Panc1 (cell line): ENCODE measurements around the gene ARL11. TPM values are rescaled to one million over a fixed set of nuclear protein-coding genes. Genes with fewer than 3 reads are reported as not detected.

ENCODE experiments used
- ATAC-seq: fragments of 200-7000 bp; cut with Tn5 transposase; 2 replicates; pipeline ENCODE4 v1.9.1; 2020; ENCODE audit warnings: mild to moderate bottlenecking, moderate library complexity
- BruUV-seq: library from RNA; stranded (reverse); fragments of 400-500 nt; replicated peaks from 2 replicates; lab custom pipeline; 2021; lab: Mats Ljungman, UMichigan
- CTCF ChIA-PET: fragments of 300-600 bp; sonication (Branson Sonifier 250); formaldehyde crosslinking; loops from one replicate; lab custom pipeline; 2022; ENCODE audit warnings: antibody characterized with exemption; lab: Charles Lee
- POLR2A ChIA-PET: fragments of 300-600 bp; sonication (Branson Sonifier 250); formaldehyde crosslinking; loops from one replicate; lab custom pipeline; 2022; ENCODE audit warnings: antibody characterized with exemption; lab: Charles Lee
- DNase-seq: peaks from one replicate; pipeline ENCODE4 v3.0.0-alpha.2; 2010; ENCODE audit warnings: low read depth, low spot score
- H3K27ac ChIP-seq: 2 replicates; pipeline ENCODE4 v1.5.1; 2011; ENCODE audit warnings: mild to moderate bottlenecking, low read length, inconsistent platforms
- H3K27me3 ChIP-seq: fragments of 200-500 bp; sonication (Bioruptor generic); 2 replicates; pipeline ENCODE4 v1.6.0; 2014; ENCODE audit warnings: low read length, inconsistent platforms; ENCODE audit not compliant: control insufficient read depth, insufficient read depth
- H3K36me3 ChIP-seq: fragments of 200-500 bp; sonication (Bioruptor generic); 2 replicates; pipeline ENCODE4 v1.5.1; 2014; ENCODE audit warnings: inconsistent platforms, mild to moderate bottlenecking, low read length, moderate library complexity; ENCODE audit not compliant: control insufficient read depth, insufficient read depth
- H3K4me1 ChIP-seq: 2 replicates; pipeline ENCODE4 v1.5.1; 2011; ENCODE audit warnings: inconsistent platforms, mild to moderate bottlenecking, low read length, moderate library complexity; ENCODE audit not compliant: control insufficient read depth, insufficient read depth
- H3K4me3 ChIP-seq, 2 experiments: 2 replicates each; pipeline ENCODE4 v1.5.1; 2011 to 2012; ENCODE audit warnings: low read depth in 2 of 2, low read length in 2 of 2, mild to moderate bottlenecking in 2 of 2, inconsistent platforms in 1 of 2, moderate library complexity in 1 of 2
- H3K9me3 ChIP-seq: fragments of 200-500 bp; sonication (Bioruptor generic); 2 replicates; pipeline ENCODE4 v1.5.1; 2014; ENCODE audit warnings: low read depth, mild to moderate bottlenecking, inconsistent platforms, low read length, moderate library complexity; ENCODE audit not compliant: control insufficient read depth, insufficient read depth
- POLR2AphosphoS5 ChIP-seq: IDR thresholded peaks from 2 replicates; pipeline ENCODE4 v1.6.1; 2012; ENCODE audit warnings: mild to moderate bottlenecking, low read depth, low read length, moderate library complexity
- SIN3A ChIP-seq: IDR thresholded peaks from 2 replicates; pipeline ENCODE4 v1.6.1; 2012; ENCODE audit warnings: low read depth, mild to moderate bottlenecking, low read length, moderate library complexity, borderline replicate concordance; ENCODE audit not compliant: insufficient read depth
- TCF7L2 ChIP-seq: IDR thresholded peaks from 2 replicates; pipeline ENCODE4 v1.6.1; 2011; ENCODE audit warnings: mild to moderate bottlenecking, low read depth, low read length, inconsistent platforms
- in situ Hi-C: cut with HindIII; loops from 2 replicates; pipeline ENCODE4 v1.10.0; 2016; ENCODE audit warnings: low sequenced_read_pairs, low pct_unique_long_range_greater_than_20kb
- intact Hi-C: fragments of 100-400 bp; cut with micrococcal nuclease; formaldehyde crosslinking; loops from one replicate; pipeline ENCODE4 v1.10.0; 2022; ENCODE audit not compliant: unreplicated experiment
- total RNA-seq: library from RNA; stranded (reverse); gene quantifications from one replicate; pipeline ENCODE4 v1.2.1, GENCODE V29; 2021; ENCODE audit not compliant: unreplicated experiment
- TF ChIP-seq, protein P1 (sequence below): fragments of 450-650 bp; IDR thresholded peaks from 2 replicates; pipeline ENCODE4 v1.5.1; 2017; ENCODE audit warnings: mild to moderate bottlenecking
- TF ChIP-seq, protein P2 (sequence below), 2 experiments: IDR thresholded peaks; 2 replicates each; pipeline ENCODE4 v1.6.1; 2011 to 2012; ENCODE audit warnings: low read depth in 2 of 2, control low read depth in 1 of 2, low read length in 1 of 2, mild to moderate bottlenecking in 1 of 2, moderate library complexity in 1 of 2; ENCODE audit not compliant: insufficient read depth in 1 of 2

The ARL11 gene
- total RNA-seq, 1 experiment from 2014 or later = not detected

GRCh38 chr13:49638030-49638743 lies 9.9 kb downstream of the ARL11 start:
- no peak for DNase-seq
- Histone ChIP-seq H3K27me3 (no peaks in the 10 kb centered on the region), H3K4me3 (no peak overlapping the region), H3K9me3 (no peaks in the 10 kb centered on the region), H3K4me1 (no peaks in the 10 kb centered on the region), H3K27ac (no peak overlapping the region), H3K36me3 (no peaks in the 10 kb centered on the region)
- ChIA-PET CTCF (no interaction called here), POLR2A (no interaction called here)
- no peak for TF ChIP-seq TCF7L2
- TF ChIP-seq, protein P1, sequence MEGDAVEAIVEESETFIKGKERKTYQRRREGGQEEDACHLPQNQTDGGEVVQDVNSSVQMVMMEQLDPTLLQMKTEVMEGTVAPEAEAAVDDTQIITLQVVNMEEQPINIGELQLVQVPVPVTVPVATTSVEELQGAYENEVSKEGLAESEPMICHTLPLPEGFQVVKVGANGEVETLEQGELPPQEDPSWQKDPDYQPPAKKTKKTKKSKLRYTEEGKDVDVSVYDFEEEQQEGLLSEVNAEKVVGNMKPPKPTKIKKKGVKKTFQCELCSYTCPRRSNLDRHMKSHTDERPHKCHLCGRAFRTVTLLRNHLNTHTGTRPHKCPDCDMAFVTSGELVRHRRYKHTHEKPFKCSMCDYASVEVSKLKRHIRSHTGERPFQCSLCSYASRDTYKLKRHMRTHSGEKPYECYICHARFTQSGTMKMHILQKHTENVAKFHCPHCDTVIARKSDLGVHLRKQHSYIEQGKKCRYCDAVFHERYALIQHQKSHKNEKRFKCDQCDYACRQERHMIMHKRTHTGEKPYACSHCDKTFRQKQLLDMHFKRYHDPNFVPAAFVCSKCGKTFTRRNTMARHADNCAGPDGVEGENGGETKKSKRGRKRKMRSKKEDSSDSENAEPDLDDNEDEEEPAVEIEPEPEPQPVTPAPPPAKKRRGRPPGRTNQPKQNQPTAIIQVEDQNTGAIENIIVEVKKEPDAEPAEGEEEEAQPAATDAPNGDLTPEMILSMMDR = no peak
- no peak for TF ChIP-seq SIN3A
- TF ChIP-seq POLR2AphosphoS5 = no peak
- TF ChIP-seq, protein P2, sequence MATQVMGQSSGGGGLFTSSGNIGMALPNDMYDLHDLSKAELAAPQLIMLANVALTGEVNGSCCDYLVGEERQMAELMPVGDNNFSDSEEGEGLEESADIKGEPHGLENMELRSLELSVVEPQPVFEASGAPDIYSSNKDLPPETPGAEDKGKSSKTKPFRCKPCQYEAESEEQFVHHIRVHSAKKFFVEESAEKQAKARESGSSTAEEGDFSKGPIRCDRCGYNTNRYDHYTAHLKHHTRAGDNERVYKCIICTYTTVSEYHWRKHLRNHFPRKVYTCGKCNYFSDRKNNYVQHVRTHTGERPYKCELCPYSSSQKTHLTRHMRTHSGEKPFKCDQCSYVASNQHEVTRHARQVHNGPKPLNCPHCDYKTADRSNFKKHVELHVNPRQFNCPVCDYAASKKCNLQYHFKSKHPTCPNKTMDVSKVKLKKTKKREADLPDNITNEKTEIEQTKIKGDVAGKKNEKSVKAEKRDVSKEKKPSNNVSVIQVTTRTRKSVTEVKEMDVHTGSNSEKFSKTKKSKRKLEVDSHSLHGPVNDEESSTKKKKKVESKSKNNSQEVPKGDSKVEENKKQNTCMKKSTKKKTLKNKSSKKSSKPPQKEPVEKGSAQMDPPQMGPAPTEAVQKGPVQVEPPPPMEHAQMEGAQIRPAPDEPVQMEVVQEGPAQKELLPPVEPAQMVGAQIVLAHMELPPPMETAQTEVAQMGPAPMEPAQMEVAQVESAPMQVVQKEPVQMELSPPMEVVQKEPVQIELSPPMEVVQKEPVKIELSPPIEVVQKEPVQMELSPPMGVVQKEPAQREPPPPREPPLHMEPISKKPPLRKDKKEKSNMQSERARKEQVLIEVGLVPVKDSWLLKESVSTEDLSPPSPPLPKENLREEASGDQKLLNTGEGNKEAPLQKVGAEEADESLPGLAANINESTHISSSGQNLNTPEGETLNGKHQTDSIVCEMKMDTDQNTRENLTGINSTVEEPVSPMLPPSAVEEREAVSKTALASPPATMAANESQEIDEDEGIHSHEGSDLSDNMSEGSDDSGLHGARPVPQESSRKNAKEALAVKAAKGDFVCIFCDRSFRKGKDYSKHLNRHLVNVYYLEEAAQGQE (IDR thresholded peaks at IDR 0.05; ENCODE audit: insufficient read depth in 1 of 2, low read depth in 2 of 2, low read length in 1 of 2) = no peak
- intact Hi-C loops (no loop called here), in situ Hi-C loops (no loop called here)
- ATAC-seq = no peak
- BruUV-seq = no TSS peak

- TF ChIP-seq TCF7L2 = no peak
- TF ChIP-seq POLR2AphosphoS5 = no peak
- TF ChIP-seq SIN3A = no peak
- TF ChIP-seq, protein P1 = no peak
- TF ChIP-seq, protein P2 (IDR thresholded peaks at IDR 0.05; ENCODE audit: insufficient read depth in 1 of 2, low read depth in 2 of 2, low read length in 1 of 2) = no peak
- H3K9me3 ChIP-seq = no peaks in the 10 kb centered on the region
- H3K36me3 ChIP-seq = no peaks in the 10 kb centered on the region
- no TSS peak for BruUV-seq
- no peak overlapping the region for H3K4me3 ChIP-seq
- H3K27me3 ChIP-seq = no peaks in the 10 kb centered on the region
- ATAC-seq = no peak
- H3K4me1 ChIP-seq = no peaks in the 10 kb centered on the region
- intact Hi-C loops (no loop called here), in situ Hi-C loops (no loop called here)
- H3K27ac ChIP-seq = no peak overlapping the region
- POLR2A ChIA-PET = no interaction called here
- no peak for DNase-seq
- CTCF ChIA-PET = no interaction called here
These were observed 10.4 kb downstream of the ARL11 start for GRCh38 chr13:49638744-49639072.
